SIG-M5 treated with dmso at 0.1 percent for 504 hours (cell line): ENCODE results near the gene MED29.

Experiments used
- DNase-seq: peaks from one replicate; lab custom pipeline; 2025; ENCODE audit not compliant: unreplicated experiment; lab: John Stamatoyannopoulos, UW

The MED29 gene

DNA sequence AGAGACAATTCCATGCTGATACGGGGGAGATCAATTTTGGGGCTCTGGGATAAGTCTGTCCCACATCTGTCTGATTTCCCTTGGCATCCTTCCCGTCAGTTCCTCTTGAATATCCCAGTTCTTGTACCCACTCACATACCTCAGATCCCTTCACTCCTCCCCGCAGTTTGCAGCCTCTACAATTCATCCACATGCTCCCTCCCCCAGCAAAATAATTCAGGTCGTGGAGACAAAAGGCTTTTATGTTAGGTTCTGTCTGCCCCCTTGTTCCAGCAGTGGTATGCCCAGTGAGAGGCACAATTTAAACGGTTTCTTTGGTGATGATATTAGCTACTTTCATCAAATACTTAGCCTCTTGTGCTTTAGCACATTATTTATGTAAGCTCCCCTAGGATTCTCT is 35.0 kb downstream of the MED29 start:
- DNase-seq: no peak

DNA sequence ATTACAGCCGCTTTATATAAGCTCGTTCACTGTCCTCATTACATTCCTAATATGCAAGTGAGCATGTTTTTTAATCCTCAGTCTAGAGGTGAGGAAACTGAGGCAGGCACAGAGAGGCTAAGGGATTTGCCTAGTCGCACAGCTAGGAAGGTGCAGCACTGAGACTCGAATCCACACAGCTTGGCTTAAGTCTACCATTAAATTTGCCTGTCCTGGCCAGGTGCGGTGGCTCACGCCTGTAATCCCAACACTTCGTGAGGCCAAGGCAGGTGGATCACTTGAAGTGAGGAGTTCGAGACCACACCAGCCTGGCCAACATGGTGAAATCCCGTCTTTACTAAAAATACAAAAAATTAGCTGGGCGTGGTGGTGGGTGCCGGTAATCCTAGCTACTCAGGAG is 36.5 kb downstream of the MED29 start:
- DNase-seq: no peak

DNA sequence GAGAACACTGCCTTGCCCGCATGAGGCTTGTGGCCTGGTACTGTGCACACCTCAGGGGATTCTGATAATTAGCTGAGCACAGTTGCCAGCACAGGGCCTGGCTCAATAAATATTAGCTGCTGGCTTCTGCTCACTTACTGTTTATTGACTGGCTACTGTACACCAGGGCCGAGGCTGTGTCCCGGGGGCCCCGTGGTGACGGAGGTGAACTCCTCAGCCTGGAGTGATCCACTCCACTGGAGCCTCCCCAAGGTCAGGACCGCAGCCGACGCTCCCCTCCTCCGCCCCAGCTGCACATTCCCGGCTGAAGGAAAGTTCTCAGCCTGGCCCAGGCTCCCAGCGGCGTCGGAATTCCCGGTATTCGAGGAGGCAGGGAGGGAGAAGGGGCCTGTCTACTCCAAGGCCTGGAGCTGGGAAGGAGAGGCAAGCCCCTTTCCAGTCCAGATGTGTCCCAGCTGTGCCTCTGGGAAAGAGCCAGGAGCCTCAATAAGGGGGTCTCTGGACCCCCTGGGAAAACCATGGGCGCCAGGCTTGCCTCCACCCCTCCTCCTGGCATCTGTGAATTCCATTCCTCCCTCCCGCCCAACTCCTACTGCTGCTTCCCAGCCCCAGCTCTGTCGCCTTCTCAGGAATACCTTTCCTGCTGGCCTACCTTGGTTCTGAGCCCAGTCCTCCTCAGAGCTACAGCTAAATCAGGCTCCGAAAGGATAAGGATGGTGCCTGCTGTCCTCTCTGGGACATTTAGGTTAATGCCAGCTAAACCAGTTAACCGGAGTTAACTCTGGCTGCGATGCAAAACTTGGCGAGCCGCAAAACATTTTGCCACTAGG is 37.3 kb downstream of the MED29 start:
- no peak for DNase-seq

DNA sequence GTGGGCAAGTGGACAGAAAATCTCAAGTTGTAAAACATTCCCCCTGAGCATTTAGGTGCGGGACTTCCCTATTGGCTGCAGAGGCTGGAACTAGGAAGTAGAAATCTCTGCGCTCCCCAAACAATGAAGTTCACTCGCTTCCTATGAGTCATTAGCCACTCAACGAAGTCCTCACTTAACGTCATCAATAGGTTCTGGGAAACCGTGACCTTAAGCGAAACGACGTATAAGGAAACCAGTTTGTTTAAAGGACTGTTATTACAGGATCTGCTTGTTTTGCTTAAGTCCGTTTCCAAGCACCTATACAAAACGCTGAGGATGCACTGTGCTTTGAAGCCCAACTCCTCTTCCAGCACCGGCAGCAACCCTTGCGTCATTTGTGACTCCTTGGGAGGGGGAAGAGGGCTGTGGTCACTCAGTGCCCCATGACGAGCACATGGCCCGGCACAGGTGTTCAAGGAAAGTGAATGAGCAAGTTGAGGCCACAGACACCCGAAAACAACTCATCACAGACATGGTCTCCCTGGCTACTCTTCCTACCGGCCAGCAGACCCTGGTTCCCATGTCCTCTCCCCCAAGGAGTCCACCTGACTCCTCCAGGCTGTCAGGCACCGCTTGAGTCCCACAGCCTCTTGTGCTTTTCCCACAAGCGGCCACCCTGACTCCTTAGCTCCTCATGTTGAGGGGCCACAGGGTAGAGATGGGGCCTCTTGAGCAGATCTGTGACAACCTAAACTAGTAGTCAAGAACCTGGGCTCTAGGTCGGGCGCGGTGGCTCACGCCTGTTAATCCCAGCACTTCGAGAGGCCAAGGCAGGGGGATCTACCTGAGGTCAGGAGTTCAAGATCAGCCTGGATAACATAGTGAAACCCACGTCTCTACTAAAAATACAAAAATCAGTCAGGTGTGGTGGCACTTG is 39.8 kb downstream of the MED29 start:
- peak; percentile 95 for DNase-seq

GRCh38 chr19:39432677-39433025 is 41.5 kb downstream of the MED29 start:
- no peak for DNase-seq

- no peak for DNase-seq
Observed at GRCh38 chr19:39433480-39434079, 42.4 kb downstream of the MED29 start.

- no peak for DNase-seq
Observed at GRCh38 chr19:39434123-39435076, 43.2 kb downstream of the MED29 start.

DNA sequence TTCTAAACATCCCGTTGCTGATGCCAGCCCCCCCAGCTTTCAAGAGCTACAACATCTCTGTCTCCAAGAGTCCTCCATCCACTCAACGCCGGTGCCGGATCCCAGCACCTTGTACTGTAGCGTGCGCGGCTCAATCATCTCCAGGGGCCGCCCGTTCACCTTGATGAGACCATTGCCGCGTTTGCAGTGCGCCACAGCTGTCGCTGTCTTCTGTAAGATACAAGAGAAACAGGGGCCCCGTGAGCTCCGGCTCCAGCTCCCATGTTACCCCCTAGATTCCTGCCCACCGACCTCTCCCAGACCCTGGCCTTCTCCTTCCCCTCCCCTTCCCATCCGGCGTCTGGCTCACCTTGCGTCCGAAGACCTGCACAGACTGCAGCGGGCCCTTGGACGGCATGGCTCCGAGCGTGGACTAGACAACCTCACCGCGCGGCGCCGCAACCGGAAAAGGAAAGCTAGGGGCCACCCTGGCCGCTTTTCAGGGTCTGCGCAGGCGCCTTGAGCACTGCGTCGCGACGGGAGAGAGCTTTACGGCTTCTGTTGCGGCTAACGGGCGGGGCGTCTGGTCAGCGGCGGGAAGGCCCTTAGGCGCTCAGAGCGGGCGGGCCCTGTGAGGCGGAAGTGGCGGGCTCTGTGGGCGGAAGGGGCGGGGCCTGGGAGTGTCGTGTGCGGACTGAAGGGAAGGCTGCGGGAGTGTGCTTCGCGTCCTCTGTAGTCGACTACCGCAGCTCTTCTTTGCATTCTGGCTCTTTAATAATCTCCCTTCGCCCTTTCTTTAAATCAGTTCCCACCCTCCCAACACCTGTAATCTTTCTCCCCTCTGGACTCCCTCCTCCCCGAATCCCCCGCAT is 44.5 kb downstream of the MED29 start, which contains the start of gene RPS16:
Gene RPS16, minus strand, starts transcription at position 451 of the 851 bp plus-strand sequence. Its CDS starts 54 bp downstream, at position 397.
- DNase-seq: peak; percentile 97

DNA sequence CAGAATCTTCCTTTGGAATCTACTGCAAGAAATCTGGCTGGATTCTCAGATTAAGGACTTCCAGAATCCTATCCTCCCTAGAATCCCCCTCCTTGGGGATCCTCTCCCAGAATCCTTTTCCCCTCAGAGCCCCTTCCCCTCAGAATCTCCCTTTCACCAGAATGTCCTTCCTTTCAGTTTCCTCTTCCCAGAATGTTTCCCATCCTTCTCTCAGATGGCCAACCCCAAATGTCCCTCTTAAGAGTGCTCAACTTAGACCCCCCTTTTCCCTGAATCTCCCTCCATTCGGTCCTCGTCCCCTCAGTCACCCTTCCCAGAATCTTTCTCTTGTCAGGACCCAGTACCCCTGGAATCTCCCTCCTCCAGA is 45.2 kb downstream of the MED29 start:
- no peak for DNase-seq

DNA sequence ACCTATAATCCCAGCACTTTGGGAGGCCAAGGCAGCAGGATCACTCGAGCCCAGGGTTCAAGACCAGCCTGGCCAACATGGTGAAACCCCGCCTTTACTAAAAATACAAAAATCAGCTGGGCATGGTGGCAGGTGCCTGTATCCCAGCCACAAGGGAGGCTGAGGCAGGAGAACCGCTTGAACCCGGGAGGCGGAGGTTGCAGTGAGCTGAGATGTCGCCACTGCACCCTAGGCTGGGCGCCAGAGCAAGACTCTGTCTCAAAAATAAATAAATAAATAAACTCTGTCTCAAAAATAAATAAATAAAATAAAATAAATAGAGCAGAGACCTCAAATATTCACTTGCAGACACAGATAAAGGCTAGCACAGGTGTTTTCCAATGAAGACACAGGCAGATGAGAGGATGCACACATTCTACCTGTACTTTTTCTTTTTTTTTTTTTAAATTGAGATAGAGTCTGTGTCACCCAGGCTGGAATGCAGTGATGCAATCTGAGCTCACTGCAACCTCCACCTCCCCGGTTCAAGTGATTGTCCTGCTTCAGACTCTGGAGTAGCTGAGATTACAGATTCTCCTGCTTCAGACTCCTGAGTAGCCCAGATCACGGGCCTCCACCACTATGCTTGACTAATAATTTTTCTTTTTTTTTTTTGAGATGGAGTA is 47.2 kb downstream of the MED29 start:
- DNase-seq: no peak

DNA sequence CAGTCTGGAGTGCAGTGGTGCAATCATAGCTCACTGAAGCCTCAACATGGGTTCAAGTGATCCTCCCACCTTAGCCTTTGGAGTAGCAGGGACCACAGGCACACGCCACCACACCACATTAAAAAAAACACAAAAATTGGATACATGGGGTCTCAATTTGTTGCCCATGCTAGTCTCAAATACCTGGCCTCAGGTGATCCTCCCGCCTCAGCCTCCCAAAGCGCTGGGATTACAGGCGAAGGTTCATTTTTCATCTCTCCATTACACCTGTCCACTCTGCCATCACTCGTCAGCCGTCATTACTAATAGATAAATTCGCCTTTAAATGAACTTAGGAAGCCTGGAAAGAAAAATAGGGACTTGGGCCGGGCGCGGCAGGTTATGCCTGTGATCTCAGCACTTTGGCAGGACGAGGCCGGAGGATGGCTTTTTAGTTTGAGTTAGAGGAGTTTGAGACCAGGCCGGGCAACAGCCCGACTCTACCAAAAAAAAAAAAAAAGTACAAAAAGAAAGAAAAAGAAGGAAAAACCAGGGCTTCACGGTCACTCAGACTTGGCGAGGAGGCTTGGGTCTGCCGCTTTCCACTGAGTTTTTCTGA is 53.5 kb downstream of the MED29 start:
- DNase-seq: no peak

GRCh38 chr19:39445196-39446111 is 54.3 kb downstream of the MED29 start, which contains the start of gene SUPT5H:
TSS of gene SUPT5H (plus strand) at chr19:39445582. CDS start at chr19:39445891, 309 bp downstream.
- DNase-seq: peak; percentile 96

DNA sequence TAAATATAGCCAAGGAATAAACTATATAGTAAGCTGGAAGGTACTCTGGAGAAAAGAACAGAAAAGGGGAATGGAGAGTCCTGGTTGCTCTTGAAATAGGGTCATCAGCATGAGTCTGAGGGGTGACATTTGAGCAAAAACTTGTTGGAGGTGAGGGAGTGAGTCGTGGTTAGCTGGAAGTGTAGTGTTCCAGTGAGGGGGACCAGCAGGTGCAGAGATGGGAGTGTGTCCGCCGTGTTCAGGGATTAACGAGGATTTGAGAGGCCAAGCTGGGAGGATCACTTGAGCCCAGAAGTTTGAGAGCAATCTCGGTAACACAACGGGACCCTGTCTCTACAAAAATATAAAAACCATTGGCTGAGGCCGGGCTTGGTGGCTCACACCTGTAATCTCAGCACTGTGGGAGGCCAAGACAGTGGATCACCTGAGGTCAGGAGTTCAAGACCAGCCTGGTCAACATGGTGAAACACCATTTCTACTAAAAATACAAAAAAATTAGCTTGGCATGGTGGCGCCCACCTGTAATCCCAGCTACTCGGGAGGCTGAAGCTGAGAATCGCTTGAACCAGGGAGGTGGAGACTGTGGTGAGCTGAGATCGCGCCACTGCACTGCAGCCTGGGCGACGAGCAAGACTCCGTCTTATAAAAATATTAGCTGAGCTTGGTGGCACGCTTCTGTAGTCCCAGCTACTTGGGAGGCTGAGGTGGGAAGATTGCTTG is 55.3 kb downstream of the MED29 start:
- no peak for DNase-seq

DNA sequence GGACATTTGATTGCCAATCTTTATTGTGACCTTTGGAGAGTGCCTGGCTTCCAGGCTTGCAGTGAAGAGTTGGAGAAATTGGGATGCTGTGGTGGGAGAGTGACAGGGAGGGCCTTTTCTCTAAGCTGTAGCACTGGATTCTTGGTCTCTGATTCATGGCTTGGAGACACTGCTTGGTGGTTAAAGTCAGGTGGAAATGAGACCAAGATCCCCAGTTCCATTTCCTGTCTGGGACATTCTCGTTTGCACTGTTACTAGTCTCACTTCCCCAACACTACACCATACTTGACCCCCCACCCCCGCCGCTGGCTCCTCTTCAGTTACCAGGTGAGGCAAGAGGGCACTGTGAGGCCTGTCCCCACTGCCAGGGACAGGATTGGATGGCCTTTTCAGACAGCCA is 57.1 kb downstream of the MED29 start:
- DNase-seq: peak; percentile 68

DNA sequence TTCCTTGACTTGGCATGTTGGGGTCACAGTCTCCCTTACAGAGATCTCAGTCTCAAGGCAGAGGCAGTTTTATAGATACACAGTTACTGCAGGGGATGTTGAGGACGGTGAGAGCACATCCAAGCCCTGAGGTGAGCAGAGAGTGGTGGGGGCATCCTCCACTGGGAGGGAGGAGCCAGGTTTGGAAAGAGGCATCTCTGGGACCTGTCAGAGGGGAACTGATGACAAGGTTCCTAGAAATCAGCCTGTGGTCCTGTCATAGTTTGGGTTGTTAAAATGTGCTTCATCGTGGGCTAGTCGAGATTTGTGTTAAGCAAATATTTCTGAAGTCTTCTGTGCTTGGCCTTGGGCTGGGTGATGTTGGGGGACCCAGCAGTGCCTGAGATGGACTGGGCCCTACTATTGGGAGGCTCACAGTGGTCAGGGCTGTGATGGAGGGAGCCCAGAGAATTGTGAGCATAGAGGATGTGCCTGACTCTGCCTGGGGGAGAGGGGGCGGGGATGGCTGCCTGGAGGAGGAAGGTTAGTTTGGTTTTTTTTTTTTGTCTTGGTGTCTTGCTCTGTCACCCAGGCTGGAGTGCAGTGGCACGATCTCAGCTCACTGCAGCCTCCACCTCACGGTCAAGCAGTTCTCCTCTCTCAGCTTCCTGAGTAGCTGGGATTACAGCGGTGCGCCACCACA is 58.1 kb downstream of the MED29 start:
- DNase-seq: no peak
